ENCODE data around the gene TGFB1. TPM values are rescaled to one million over a fixed set of nuclear protein-coding genes. Genes with fewer than 3 reads are reported as not detected.
A peak's percentile ranks its signal among the peaks of the same experiment; 100 is the strongest.

Gene TGFB1
- total and polyA plus RNA-seq, 2 of the 13 experiments (the other 11 are each of a cell fraction or from before 2014, with no cell fraction given), result 4.1 to 5.4 TPM

DNA sequence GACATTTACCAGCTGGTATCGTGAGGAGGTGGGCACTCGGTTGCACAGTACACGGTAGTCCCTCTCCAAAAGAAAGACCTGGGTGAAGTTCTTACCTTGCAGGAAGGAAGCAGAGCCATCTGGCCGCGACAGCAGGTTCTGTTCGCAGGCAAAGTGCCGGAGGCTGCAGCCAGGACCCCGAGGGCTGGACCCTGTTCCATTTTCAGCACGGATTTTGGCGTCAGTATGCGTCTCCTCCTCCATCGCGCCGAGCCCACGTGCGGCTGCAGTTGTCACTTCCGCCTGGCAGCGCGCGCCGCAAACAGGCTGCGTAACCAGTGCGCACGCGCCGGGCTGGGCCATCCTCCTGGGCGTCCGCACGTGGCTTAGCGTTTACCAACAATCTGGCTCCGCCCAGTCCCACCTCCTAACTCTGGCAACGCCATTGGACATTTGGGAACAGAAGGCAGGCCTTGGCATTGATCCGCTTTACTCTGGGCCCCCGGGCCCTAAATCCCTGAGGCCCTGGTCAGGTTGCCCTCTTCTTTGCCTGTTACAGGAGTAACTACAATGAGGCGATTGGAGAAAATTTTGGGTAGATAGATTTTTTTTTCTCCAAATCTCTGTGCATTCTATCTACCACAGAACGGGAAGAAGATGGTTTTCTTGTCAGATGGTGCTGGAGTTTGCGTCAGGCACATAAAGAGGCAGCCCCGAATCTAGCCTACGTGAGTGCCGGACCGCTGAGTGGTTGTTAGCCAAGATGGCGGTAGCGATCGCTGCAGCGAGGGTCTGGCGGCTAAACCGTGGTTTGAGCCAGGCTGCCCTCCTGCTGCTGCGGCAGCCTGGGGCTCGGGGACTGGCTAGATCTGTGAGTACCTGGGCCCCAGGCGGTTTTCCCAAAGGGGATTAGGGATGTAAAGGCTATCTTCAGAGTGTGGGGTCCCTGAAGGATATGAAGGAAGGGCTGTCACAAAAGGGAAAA, 43.6 kb upstream of the TGFB1 start, which contains the start of the genes BCKDHA and EXOSC5 (continued):
- no peak for TF ChIP-seq ZNF484 (CRISPR knock-in tag; IDR thresholded peaks at IDR 0.05; ENCODE audit: borderline replicate concordance, low read depth)
- TF ChIP-seq THRA (CRISPR knock-in tag; IDR thresholded peaks at IDR 0.05; ENCODE audit: borderline replicate concordance), result no peak
- TF ChIP-seq ZFP37 (CRISPR knock-in tag; IDR thresholded peaks at IDR 0.05; ENCODE audit: borderline replicate concordance), result 0 out of 2 replicates have a peak, but pooled peaks have one; percentile 46
- TF ChIP-seq CERS6 (CRISPR knock-in tag; IDR thresholded peaks at IDR 0.05), result no peak
- TF ChIP-seq THYN1 (CRISPR knock-in tag; IDR thresholded peaks at IDR 0.05; ENCODE audit: borderline replicate concordance, low read depth), result no peak
- no peak for TF ChIP-seq ZNF562 (CRISPR knock-in tag; IDR thresholded peaks at IDR 0.05; ENCODE audit: borderline replicate concordance)
- no peak for TF ChIP-seq ZNF12 (CRISPR knock-in tag; IDR thresholded peaks at IDR 0.05)
- TF ChIP-seq SPEN (CRISPR knock-in tag; IDR thresholded peaks at IDR 0.05; ENCODE audit: low read depth), result peak; percentile 86
- 0 out of 4 replicates have a peak, but pooled peaks of 1 of the 2 experiments have one; percentile 28 for TF ChIP-seq HMGXB4 (CRISPR knock-in tag; IDR thresholded peaks at IDR 0.05; ENCODE audit: borderline replicate concordance in 1 of 2, low read depth in 1 of 2)
- TF ChIP-seq CREM (IDR thresholded peaks at IDR 0.05), result peak; percentile 81
- TF ChIP-seq CREM (CRISPR knock-in tag; IDR thresholded peaks at IDR 0.05), result no peak
- TF ChIP-seq AGO1 (IDR thresholded peaks at IDR 0.05; ENCODE audit: low read depth, low read length, poor library complexity, severe bottlenecking), result peak; percentile 65
- TF ChIP-seq ZNF777 (CRISPR knock-in tag; IDR thresholded peaks at IDR 0.05), result peak; percentile 21; the same call in 1 of the 2 replicates
- TF ChIP-seq NFYB (CRISPR knock-in tag; IDR thresholded peaks at IDR 0.05), result peak; percentile 78
- no peak for TF ChIP-seq SNAPC5 (CRISPR knock-in tag; IDR thresholded peaks at IDR 0.05; ENCODE audit: borderline replicate concordance)
- TF ChIP-seq ZNF761 (CRISPR knock-in tag; conservative IDR thresholded peaks at IDR 0.05), result no peak
- TF ChIP-seq ZNF33B (CRISPR knock-in tag; IDR thresholded peaks at IDR 0.05), result peak; percentile 32; the same call in 1 of the 2 replicates
- TF ChIP-seq ZNF446 (CRISPR knock-in tag; IDR thresholded peaks at IDR 0.05), result 0 out of 2 replicates have a peak, but pooled peaks have one; percentile 13
- TF ChIP-seq, protein P1, sequence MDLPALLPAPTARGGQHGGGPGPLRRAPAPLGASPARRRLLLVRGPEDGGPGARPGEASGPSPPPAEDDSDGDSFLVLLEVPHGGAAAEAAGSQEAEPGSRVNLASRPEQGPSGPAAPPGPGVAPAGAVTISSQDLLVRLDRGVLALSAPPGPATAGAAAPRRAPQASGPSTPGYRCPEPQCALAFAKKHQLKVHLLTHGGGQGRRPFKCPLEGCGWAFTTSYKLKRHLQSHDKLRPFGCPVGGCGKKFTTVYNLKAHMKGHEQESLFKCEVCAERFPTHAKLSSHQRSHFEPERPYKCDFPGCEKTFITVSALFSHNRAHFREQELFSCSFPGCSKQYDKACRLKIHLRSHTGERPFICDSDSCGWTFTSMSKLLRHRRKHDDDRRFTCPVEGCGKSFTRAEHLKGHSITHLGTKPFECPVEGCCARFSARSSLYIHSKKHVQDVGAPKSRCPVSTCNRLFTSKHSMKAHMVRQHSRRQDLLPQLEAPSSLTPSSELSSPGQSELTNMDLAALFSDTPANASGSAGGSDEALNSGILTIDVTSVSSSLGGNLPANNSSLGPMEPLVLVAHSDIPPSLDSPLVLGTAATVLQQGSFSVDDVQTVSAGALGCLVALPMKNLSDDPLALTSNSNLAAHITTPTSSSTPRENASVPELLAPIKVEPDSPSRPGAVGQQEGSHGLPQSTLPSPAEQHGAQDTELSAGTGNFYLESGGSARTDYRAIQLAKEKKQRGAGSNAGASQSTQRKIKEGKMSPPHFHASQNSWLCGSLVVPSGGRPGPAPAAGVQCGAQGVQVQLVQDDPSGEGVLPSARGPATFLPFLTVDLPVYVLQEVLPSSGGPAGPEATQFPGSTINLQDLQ (CRISPR knock-in tag; IDR thresholded peaks at IDR 0.05), result no peak
- TF ChIP-seq JARID2 (CRISPR knock-in tag; IDR thresholded peaks at IDR 0.05; ENCODE audit: insufficient replicate concordance), result no peak

Data from HepG2 (cell line).